DND-41 (cell line): ENCODE data around the gene DST.

Experiments
- ATAC-seq: fragments of 200-7000 bp; cut with Tn5 transposase; 3 replicates; pipeline ENCODE4 v1.9.1; 2021; ENCODE audit warnings: low read depth; ENCODE audit not compliant: insufficient read depth
- DNase-seq: peaks from one replicate; pipeline ENCODE4 v3.0.0-alpha.2; 2020
- H2AFZ ChIP-seq: 2 replicates; pipeline ENCODE4 v1.6.0; 2012; ENCODE audit warnings: low read depth, low read length
- H3K27ac ChIP-seq: 2 replicates; pipeline ENCODE4 v1.5.1; 2012; ENCODE audit warnings: low read length, inconsistent platforms
- H3K27me3 ChIP-seq: fragments of 200-600 bp; sonication (generic); 2 replicates; pipeline ENCODE4 v1.6.0; 2012; ENCODE audit warnings: low read length, mild to moderate bottlenecking, inconsistent platforms; ENCODE audit not compliant: insufficient read depth, poor library complexity
- H3K36me3 ChIP-seq: 2 replicates; pipeline ENCODE4 v1.5.1; 2012; ENCODE audit warnings: low read length, inconsistent platforms; ENCODE audit not compliant: insufficient read depth
- H3K4me1 ChIP-seq: 2 replicates; pipeline ENCODE4 v1.5.1; 2012; ENCODE audit warnings: mild to moderate bottlenecking, low read length; ENCODE audit not compliant: insufficient read depth
- H3K4me2 ChIP-seq: 2 replicates; pipeline ENCODE4 v1.6.0; 2012; ENCODE audit warnings: mild to moderate bottlenecking, moderate library complexity, low read length, inconsistent platforms; ENCODE audit not compliant: insufficient read depth
- H3K4me3 ChIP-seq, 2 experiments: fragments of 200-600 bp in 1 of 2; shearing (Covaris generic) in 1 of 2; 2 replicates each; pipeline ENCODE4 v1.5.1; 2012 to 2016; ENCODE audit warnings: inconsistent platforms in 2 of 2, low read length in 2 of 2, mild to moderate bottlenecking in 2 of 2, low read depth in 1 of 2, moderate library complexity in 1 of 2
- H3K79me2 ChIP-seq: 2 replicates; pipeline ENCODE4 v1.6.0; 2012; ENCODE audit warnings: low read length, inconsistent platforms; ENCODE audit not compliant: insufficient read depth
- H3K9ac ChIP-seq: 2 replicates; pipeline ENCODE4 v1.6.0; 2012; ENCODE audit warnings: low read depth, mild to moderate bottlenecking, inconsistent platforms, low read length, moderate library complexity
- H3K9me3 ChIP-seq: 2 replicates; pipeline ENCODE4 v1.5.1; 2012; ENCODE audit warnings: low read length, moderate library complexity, mild to moderate bottlenecking, inconsistent platforms; ENCODE audit not compliant: insufficient read depth, severe bottlenecking
- H4K20me1 ChIP-seq: 2 replicates; pipeline ENCODE4 v1.6.0; 2012; ENCODE audit warnings: low read length; ENCODE audit not compliant: insufficient read depth
- CTCF ChIP-seq: IDR thresholded peaks from 2 replicates; pipeline ENCODE4 v1.5.1; 2012; ENCODE audit warnings: borderline replicate concordance, low read length, moderate library complexity, mild to moderate bottlenecking; ENCODE audit not compliant: poor library complexity, severe bottlenecking; ENCODE audit errors: extremely low read depth
- EZH2 ChIP-seq: IDR thresholded peaks from 3 replicates; pipeline ENCODE4 v1.6.1; 2012; ENCODE audit warnings: borderline replicate concordance, low read depth, mild to moderate bottlenecking, moderate library complexity, low read length, inconsistent platforms; ENCODE audit not compliant: severe bottlenecking

DST gene

GRCh38 chr6:56526860-56527544 lies 115.7 kb downstream of the DST start:
- H3K9ac ChIP-seq, result no peak overlapping the region
- no peaks in the 10 kb centered on the region for H3K36me3 ChIP-seq
- no peak overlapping the region for H2AFZ ChIP-seq
- H4K20me1 ChIP-seq, result no peaks in the 10 kb centered on the region
- no peak overlapping the region for H3K27ac ChIP-seq
- no peaks in the 10 kb centered on the region for H3K4me1 ChIP-seq
- H3K4me2 ChIP-seq, result no peak overlapping the region
- DNase-seq (no peak), ATAC-seq (no peak)
- peaks cover 4% of the 10 kb centered on the region for H3K27me3 ChIP-seq
- no peaks in the 10 kb centered on the region for H3K9me3 ChIP-seq
- TF ChIP-seq CTCF (no peak), EZH2 (no peak)
- H3K79me2 ChIP-seq, result no peaks in the 10 kb centered on the region
- H3K4me3 ChIP-seq, result no peak overlapping the region

GRCh38 chr6:56525974-56526789 lies 116.5 kb downstream of the DST start:
- H3K4me2 ChIP-seq, result no peak overlapping the region
- H3K4me1 ChIP-seq, result no peaks in the 10 kb centered on the region
- peaks cover 4% of the 10 kb centered on the region for H3K27me3 ChIP-seq
- TF ChIP-seq EZH2, result no peak
- TF ChIP-seq CTCF, result no peak
- no peaks in the 10 kb centered on the region for H3K36me3 ChIP-seq
- H3K9me3 ChIP-seq, result no peaks in the 10 kb centered on the region
- no peak overlapping the region for H3K9ac ChIP-seq
- H3K4me3 ChIP-seq, result no peak overlapping the region
- DNase-seq, result no peak
- H2AFZ ChIP-seq, result no peak overlapping the region
- H3K27ac ChIP-seq, result no peak overlapping the region
- ATAC-seq, result no peak
- no peaks in the 10 kb centered on the region for H3K79me2 ChIP-seq
- no peaks in the 10 kb centered on the region for H4K20me1 ChIP-seq

GRCh38 chr6:56524891-56525703 lies 117.6 kb downstream of the DST start:
- Histone ChIP-seq H3K27me3 (peaks cover 4% of the 10 kb centered on the region), H4K20me1 (no peaks in the 10 kb centered on the region), H3K9ac (no peak overlapping the region), H3K36me3 (no peaks in the 10 kb centered on the region), H3K9me3 (no peaks in the 10 kb centered on the region), H3K4me3 (no peak overlapping the region), H2AFZ (no peak overlapping the region), H3K4me2 (no peak overlapping the region), H3K79me2 (no peaks in the 10 kb centered on the region), H3K27ac (no peak overlapping the region), H3K4me1 (no peaks in the 10 kb centered on the region)
- ATAC-seq (no peak), DNase-seq (no peak)
- no peak for TF ChIP-seq EZH2
- no peak for TF ChIP-seq CTCF
